Stomach (tissue), 4 donors: Measurements from ENCODE around the gene VEZF1.

Experiments
- POLR2A ChIP-seq, 4 donors: fragments of 450-650 bp; IDR thresholded peaks; one replicate each; pipeline ENCODE4 v1.6.1; 2016; ENCODE audit warnings: antibody characterized with exemption in 4 of 4, control low read depth in 2 of 4, mild to moderate bottlenecking in 1 of 4, moderate library complexity in 1 of 4
- POLR2AphosphoS5 ChIP-seq, 3 donors: sonication (generic); formaldehyde crosslinking; IDR thresholded peaks; one replicate each; pipeline ENCODE4 v1.6.1; 2016; ENCODE audit warnings: antibody characterized with exemption in 3 of 3
- TF ChIP-seq, protein P1 (sequence below), 7 experiments: fragments of 450-650 bp in 4 of 7; fragments of 200-600 bp in 3 of 7; sonication (generic) in 3 of 7; IDR thresholded peaks; one replicate each; pipeline ENCODE4 v1.5.1; 2016 to 2019; ENCODE audit warnings: antibody characterized with exemption in 7 of 7, control low read depth in 2 of 7, mild to moderate bottlenecking in 1 of 7

GRCh38 chr17:57979076-57979475, 9.0 kb downstream of the VEZF1 start:
- TF ChIP-seq, protein P1, sequence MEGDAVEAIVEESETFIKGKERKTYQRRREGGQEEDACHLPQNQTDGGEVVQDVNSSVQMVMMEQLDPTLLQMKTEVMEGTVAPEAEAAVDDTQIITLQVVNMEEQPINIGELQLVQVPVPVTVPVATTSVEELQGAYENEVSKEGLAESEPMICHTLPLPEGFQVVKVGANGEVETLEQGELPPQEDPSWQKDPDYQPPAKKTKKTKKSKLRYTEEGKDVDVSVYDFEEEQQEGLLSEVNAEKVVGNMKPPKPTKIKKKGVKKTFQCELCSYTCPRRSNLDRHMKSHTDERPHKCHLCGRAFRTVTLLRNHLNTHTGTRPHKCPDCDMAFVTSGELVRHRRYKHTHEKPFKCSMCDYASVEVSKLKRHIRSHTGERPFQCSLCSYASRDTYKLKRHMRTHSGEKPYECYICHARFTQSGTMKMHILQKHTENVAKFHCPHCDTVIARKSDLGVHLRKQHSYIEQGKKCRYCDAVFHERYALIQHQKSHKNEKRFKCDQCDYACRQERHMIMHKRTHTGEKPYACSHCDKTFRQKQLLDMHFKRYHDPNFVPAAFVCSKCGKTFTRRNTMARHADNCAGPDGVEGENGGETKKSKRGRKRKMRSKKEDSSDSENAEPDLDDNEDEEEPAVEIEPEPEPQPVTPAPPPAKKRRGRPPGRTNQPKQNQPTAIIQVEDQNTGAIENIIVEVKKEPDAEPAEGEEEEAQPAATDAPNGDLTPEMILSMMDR (IDR thresholded peaks at IDR 0.05) = no peak
- no peak for TF ChIP-seq POLR2A (IDR thresholded peaks at IDR 0.05)
- TF ChIP-seq POLR2AphosphoS5 (IDR thresholded peaks at IDR 0.05) = no peak
